ENCODE measurements around the gene VCP.

GRCh38 chr9:35076848-35077247 lies 4.4 kb upstream of the VCP start:
- TF ChIP-seq POLR2AphosphoS5 (IDR thresholded peaks at IDR 0.05; ENCODE audit: low read depth, low read length): no peak
- no peak for TF ChIP-seq POLR2A (IDR thresholded peaks at IDR 0.05; ENCODE audit: low read depth, low read length)
- no peak for TF ChIP-seq TAF1 (IDR thresholded peaks at IDR 0.05; ENCODE audit: borderline replicate concordance, low read depth, low read length)
